Astrocyte (in vitro differentiated cells and primary cell): ENCODE data around the gene FAM53A.

Experiments used
- EZH2 ChIP-seq: IDR thresholded peaks from 2 replicates; pipeline ENCODE4 v1.6.1; 2012; ENCODE audit warnings: mild to moderate bottlenecking, low read length, inconsistent platforms; ENCODE audit not compliant: insufficient read depth
- TF ChIP-seq, protein P1 (sequence below): IDR thresholded peaks from 2 replicates; pipeline ENCODE4 v1.5.1; 2011; ENCODE audit warnings: low read depth, mild to moderate bottlenecking, inconsistent platforms, low read length, moderate library complexity; ENCODE audit not compliant: insufficient read depth

DNA sequence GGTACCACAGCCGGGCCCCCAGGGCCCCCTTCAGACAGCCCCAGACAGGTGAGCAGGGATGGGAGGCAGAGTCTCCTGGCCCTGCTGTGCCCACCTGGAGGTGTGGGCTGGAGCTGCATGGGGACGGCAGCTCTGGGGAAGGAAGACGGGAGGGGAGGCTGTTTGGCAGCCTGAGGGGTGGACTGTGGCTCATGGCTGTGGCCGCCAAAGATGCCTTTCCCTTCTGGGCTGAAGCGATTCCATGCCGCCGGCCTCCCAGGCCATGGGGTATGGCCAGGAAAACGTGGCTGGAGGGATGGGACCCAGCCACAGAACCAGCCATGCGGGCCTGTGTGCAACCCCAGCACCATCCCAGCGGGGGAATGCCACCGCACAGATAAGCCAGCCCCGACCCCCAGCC, 65.7 kb downstream of the FAM53A start:
- TF ChIP-seq, protein P1, sequence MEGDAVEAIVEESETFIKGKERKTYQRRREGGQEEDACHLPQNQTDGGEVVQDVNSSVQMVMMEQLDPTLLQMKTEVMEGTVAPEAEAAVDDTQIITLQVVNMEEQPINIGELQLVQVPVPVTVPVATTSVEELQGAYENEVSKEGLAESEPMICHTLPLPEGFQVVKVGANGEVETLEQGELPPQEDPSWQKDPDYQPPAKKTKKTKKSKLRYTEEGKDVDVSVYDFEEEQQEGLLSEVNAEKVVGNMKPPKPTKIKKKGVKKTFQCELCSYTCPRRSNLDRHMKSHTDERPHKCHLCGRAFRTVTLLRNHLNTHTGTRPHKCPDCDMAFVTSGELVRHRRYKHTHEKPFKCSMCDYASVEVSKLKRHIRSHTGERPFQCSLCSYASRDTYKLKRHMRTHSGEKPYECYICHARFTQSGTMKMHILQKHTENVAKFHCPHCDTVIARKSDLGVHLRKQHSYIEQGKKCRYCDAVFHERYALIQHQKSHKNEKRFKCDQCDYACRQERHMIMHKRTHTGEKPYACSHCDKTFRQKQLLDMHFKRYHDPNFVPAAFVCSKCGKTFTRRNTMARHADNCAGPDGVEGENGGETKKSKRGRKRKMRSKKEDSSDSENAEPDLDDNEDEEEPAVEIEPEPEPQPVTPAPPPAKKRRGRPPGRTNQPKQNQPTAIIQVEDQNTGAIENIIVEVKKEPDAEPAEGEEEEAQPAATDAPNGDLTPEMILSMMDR = no peak
- TF ChIP-seq EZH2 = no peak
